ENCODE results near the gene RIOK1. TPM values are rescaled to one million over a fixed set of nuclear protein-coding genes. Genes with fewer than 3 reads are reported as not detected.

Gene RIOK1
- total and polyA plus RNA-seq, 9 of the 15 experiments (the other 6 are each of a cell fraction or from before 2014, with no cell fraction given) = 24.9 to 101 (median 52.2) TPM

- Histone ChIP-seq H4K20me1 (replicated peaks; ENCODE audit: control insufficient read depth, insufficient read depth, low read length) (no peaks in the 10 kb centered on the region; the same call in 1 of the 2 replicates), H3K36me3 (ENCODE audit: control insufficient read depth, insufficient read depth, low read length) (peaks cover 36% of the 10 kb centered on the region), H3K27me3 (ENCODE audit: control insufficient read depth in 2 of 2, insufficient read depth in 2 of 2, low read length in 2 of 2) (no peaks in the 10 kb centered on the region), H2AFZ (ENCODE audit: low read depth, low read length) (peak overlapping the region; percentile 95), H3K4me1 (replicated peaks in 1 of 2; ENCODE audit: control insufficient read depth in 2 of 2, insufficient read depth in 2 of 2, low read length in 2 of 2) (peaks cover 20 to 21% of the 10 kb centered on the region in 2 experiments; a peak in 4 of 5 replicates), H3K9me1 (ENCODE audit: control insufficient read depth, insufficient read depth, low read length) (no peaks in the 10 kb centered on the region), H3K79me2 (ENCODE audit: control insufficient read depth, insufficient read depth, low read length) (peaks cover 50% of the 10 kb centered on the region), H3K27ac (ENCODE audit: extremely low read depth, low read depth, low read length) (peak overlapping the region; percentile 77), H3K4me2 (ENCODE audit: insufficient read depth, low read length) (peak overlapping the region; percentile 99), H3K9ac (ENCODE audit: insufficient read depth in 1 of 2, low read depth in 2 of 2, low read length in 2 of 2) (peak overlapping the region; percentile 85 to 97), H3K4me3 (peak overlapping the region; percentile 67), H3K9me3 (replicated peaks; ENCODE audit: control insufficient read depth, insufficient read depth, low read depth, low read length) (no peaks in the 10 kb centered on the region)
- FAIRE-seq (peak; percentile 6), DNase-seq (ENCODE audit: extremely low read depth in 1 of 4, low spot score in 3 of 4) (peak in 1 of 4 experiments; percentile 24), ATAC-seq (0 out of 3 replicates have a peak, but pooled peaks have one; percentile 7)
- under 1% methylated on average over 14 of the region's 14 CpGs for WGBS (ENCODE audit: insufficient coverage, low coverage, missing lambda C conversion rate)
- CTCF ChIA-PET (ENCODE audit: low intra/inter-chr PET ratio) = interaction anchor here (0.5 to 1.3 kb wide), 2 partner anchors 224 to 225 kb away, joined by 3 to 4 read pairs; no protein-coding TSS in a partner anchor
- POLR2A ChIA-PET = interaction anchor here (0.6 to 1.8 kb wide), 11 partner anchors 9 to 200 kb away, joined by 3 to 6 read pairs (median 4); partner anchors contain the start of gene SNRNP48
- in situ Hi-C loops (cut with MboI) = no loop called here
- no TSS peak for BruUV-seq (replicated peaks)
- intact Hi-C loops (cut with micrococcal nuclease) = loop anchor here (1.0 kb wide), 1 partner anchor 77 kb away; the partner anchor contains the start of gene SSR1
- TF ChIP-seq ZNF431 (CRISPR knock-in tag; IDR thresholded peaks at IDR 0.05) (no peak), PHB2 (IDR thresholded peaks at IDR 0.05; ENCODE audit: low read depth) (no peak), ETV1 (tag; conservative IDR thresholded peaks at IDR 0.05; ENCODE audit: low read depth) (0 out of 2 replicates have a peak, but pooled peaks have one; percentile 12), TAF7 (tag; IDR thresholded peaks at IDR 0.05) (no peak), ZFPM2 (CRISPR knock-in tag; IDR thresholded peaks at IDR 0.05) (no peak), TEAD1 (CRISPR knock-in tag; IDR thresholded peaks at IDR 0.05) (no peak), ZNF263 (CRISPR knock-in tag; IDR thresholded peaks at IDR 0.05; ENCODE audit: borderline replicate concordance) (0 out of 2 replicates have a peak, but pooled peaks have one; percentile 9), ZNF175 (CRISPR knock-in tag; IDR thresholded peaks at IDR 0.05; ENCODE audit: low read depth) (no peak), ARID1B (IDR thresholded peaks at IDR 0.05) (peak; percentile 15; the same call in 1 of the 2 replicates), PRMT5 (CRISPR knock-in tag; IDR thresholded peaks at IDR 0.05) (no peak), SRSF9 (IDR thresholded peaks at IDR 0.05; ENCODE audit: borderline replicate concordance, low read depth, low read length) (no peak), KLF16 (IDR thresholded peaks at IDR 0.05) (no peak), NBN (IDR thresholded peaks at IDR 0.05; ENCODE audit: low read depth) (no peak), ARNT (IDR thresholded peaks at IDR 0.05) (no peak), HDGF (IDR thresholded peaks at IDR 0.05) (peak; percentile 83), ZBTB2 (IDR thresholded peaks at IDR 0.05) (no peak)
- TF ChIP-seq, protein P1, sequence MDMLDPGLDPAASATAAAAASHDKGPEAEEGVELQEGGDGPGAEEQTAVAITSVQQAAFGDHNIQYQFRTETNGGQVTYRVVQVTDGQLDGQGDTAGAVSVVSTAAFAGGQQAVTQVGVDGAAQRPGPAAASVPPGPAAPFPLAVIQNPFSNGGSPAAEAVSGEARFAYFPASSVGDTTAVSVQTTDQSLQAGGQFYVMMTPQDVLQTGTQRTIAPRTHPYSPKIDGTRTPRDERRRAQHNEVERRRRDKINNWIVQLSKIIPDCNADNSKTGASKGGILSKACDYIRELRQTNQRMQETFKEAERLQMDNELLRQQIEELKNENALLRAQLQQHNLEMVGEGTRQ (CRISPR knock-in tag; IDR thresholded peaks at IDR 0.05) = no peak
- TF ChIP-seq, protein P2, sequence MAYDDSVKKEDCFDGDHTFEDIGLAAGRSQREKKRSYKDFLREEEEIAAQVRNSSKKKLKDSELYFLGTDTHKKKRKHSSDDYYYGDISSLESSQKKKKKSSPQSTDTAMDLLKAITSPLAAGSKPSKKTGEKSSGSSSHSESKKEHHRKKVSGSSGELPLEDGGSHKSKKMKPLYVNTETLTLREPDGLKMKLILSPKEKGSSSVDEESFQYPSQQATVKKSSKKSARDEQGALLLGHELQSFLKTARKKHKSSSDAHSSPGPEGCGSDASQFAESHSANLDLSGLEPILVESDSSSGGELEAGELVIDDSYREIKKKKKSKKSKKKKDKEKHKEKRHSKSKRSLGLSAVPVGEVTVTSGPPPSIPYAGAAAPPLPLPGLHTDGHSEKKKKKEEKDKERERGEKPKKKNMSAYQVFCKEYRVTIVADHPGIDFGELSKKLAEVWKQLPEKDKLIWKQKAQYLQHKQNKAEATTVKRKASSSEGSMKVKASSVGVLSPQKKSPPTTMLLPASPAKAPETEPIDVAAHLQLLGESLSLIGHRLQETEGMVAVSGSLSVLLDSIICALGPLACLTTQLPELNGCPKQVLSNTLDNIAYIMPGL (CRISPR knock-in tag; IDR thresholded peaks at IDR 0.05) = no peak
These were observed 744 bp downstream of the RIOK1 start for GRCh38 chr6:7390226-7390878.

Data from K562 (cell line).